HG03342 (cell line): ENCODE measurements around the gene SNRNP70.
"Not testable (repeated sequence)": the region's sequence is repeated elsewhere in the genome, so short reads cannot be mapped to it uniquely, and the experiment has no call there.

Experiments
- ATAC-seq: cut with Tn5 transposase; IDR thresholded peaks from one replicate; pipeline ENCODE4 v1.9.1; 2021; ENCODE audit warnings: mild to moderate bottlenecking, moderate library complexity; ENCODE audit not compliant: unreplicated experiment

SNRNP70 gene

GRCh38 chr19:49145573-49146407 lies 60.5 kb downstream of the SNRNP70 start:
- ATAC-seq: no peak

GRCh38 chr19:49146408-49146770 lies 61.1 kb downstream of the SNRNP70 start:
- ATAC-seq: not testable (repeated sequence)

- ATAC-seq: no peak
Measured at GRCh38 chr19:49148044-49148682, 62.9 kb downstream of the SNRNP70 start.

- ATAC-seq: no peak
Measured at GRCh38 chr19:49148784-49149651, 63.8 kb downstream of the SNRNP70 start.

GRCh38 chr19:49149652-49150105 lies 64.4 kb downstream of the SNRNP70 start:
- ATAC-seq: no peak

- ATAC-seq: no peak
Measured at GRCh38 chr19:49150106-49150943, 65.1 kb downstream of the SNRNP70 start.

- no peak for ATAC-seq
Measured at GRCh38 chr19:49150944-49151243, 65.6 kb downstream of the SNRNP70 start.

GRCh38 chr19:49151267-49152118 lies 66.2 kb downstream of the SNRNP70 start:
- no peak for ATAC-seq

- ATAC-seq: no peak
Measured at GRCh38 chr19:49152119-49152550, 66.9 kb downstream of the SNRNP70 start.

- no peak for ATAC-seq
Measured at GRCh38 chr19:49153167-49153809, 68.0 kb downstream of the SNRNP70 start.

GRCh38 chr19:49154279-49154678 lies 69.0 kb downstream of the SNRNP70 start:
- no peak for ATAC-seq

- no peak for ATAC-seq
Measured at GRCh38 chr19:49155005-49155819, 70.0 kb downstream of the SNRNP70 start, which contains the start of gene HRC. TSS of gene HRC (minus strand) at chr19:49155396. CDS start at chr19:49155237, 159 bp downstream.

GRCh38 chr19:49155820-49156346 lies 70.6 kb downstream of the SNRNP70 start:
- ATAC-seq: no peak

- ATAC-seq: no peak
Measured at GRCh38 chr19:49157445-49158224, 72.4 kb downstream of the SNRNP70 start, which contains the start of gene TRPM4. TSS of gene TRPM4 (plus strand) at chr19:49157792. CDS start at chr19:49157867, 75 bp downstream.
